Heart left ventricle (tissue), 13 donors: Measurements from ENCODE around the gene ITPRID1.

Experiments
- POLR2A ChIP-seq, 2 donors: fragments of 450-650 bp; IDR thresholded peaks; one replicate each; pipeline ENCODE4 v1.6.1; 2017; ENCODE audit warnings: antibody characterized with exemption in 2 of 2, mild to moderate bottlenecking in 2 of 2, moderate library complexity in 2 of 2
- TF ChIP-seq, protein P1 (sequence below), 12 donors: fragments of 200-600 bp; sonication (generic) in 4 of 12; IDR thresholded peaks; one replicate each; pipeline versions ENCODE4 v1.5.0 to v1.8.0; 2018 to 2022; ENCODE audit warnings: antibody characterized with exemption in 12 of 12, mild to moderate bottlenecking in 5 of 12
- donor health status: ischemic (EF 13 %, LVEDD 7.1; RV severe dilation, severe dysfunction).
- donor health status: DM: no; HTN: yes; CAD: no.
- donor health status: DM: no; HTN: no; CAD: no.
- donor health status: ischemic (EF 25% LVEDD 6.9; RV normal size, moderate dysfunction).
- donor health status: ischemic (EF 25% LVEDD 5.7; RV mildly dilated, moderate dysfunction).
- donor health status: ischemic (EF 35%, LVEDD 5.7; RV mildly dilated, moderate dysfunction).
- donor health status: nonischemic (EF 11% LVEDD 7.7; RV severe dilation, severe dysfunction).
- donor health status: DM: yes; HTN: yes; CAD: no.
- donor health status: PGD.
- donor health status: ischemic (EF 29% LVEDD 5.4; RV normal size, mild dysfunction).
- donor health status: nonischemic (EF 23%, LVEDD 6.1; RV moderate dilation, normal function).

DNA sequence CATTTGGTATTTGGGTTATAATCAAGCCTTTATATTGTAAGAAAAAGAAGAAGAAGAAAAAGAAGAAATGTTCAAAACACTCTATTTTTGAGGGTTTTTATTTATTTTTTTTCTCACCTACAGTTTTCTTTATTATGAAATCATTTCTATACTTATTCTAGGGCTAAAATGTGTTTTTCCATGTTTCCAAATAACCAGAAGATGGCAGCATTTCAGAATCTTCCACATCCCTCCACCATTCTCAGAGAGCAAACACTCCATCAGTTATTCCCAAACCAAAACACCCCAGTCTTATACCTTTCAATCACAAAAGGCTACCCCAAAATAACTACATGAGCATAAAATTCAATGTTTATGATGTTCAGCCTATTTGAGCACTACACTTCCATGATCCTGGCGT is 134.4 kb downstream of the ITPRID1 start:
- TF ChIP-seq, protein P1, sequence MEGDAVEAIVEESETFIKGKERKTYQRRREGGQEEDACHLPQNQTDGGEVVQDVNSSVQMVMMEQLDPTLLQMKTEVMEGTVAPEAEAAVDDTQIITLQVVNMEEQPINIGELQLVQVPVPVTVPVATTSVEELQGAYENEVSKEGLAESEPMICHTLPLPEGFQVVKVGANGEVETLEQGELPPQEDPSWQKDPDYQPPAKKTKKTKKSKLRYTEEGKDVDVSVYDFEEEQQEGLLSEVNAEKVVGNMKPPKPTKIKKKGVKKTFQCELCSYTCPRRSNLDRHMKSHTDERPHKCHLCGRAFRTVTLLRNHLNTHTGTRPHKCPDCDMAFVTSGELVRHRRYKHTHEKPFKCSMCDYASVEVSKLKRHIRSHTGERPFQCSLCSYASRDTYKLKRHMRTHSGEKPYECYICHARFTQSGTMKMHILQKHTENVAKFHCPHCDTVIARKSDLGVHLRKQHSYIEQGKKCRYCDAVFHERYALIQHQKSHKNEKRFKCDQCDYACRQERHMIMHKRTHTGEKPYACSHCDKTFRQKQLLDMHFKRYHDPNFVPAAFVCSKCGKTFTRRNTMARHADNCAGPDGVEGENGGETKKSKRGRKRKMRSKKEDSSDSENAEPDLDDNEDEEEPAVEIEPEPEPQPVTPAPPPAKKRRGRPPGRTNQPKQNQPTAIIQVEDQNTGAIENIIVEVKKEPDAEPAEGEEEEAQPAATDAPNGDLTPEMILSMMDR (IDR thresholded peaks at IDR 0.05): peak in 8 of 12 donors; percentile 10 to 39 (median 32)
- no peak for TF ChIP-seq POLR2A (IDR thresholded peaks at IDR 0.05)
